ENCODE measurements around the gene LEPR. TPM values are rescaled to one million over a fixed set of nuclear protein-coding genes. Genes with fewer than 3 reads are reported as not detected.
"Not testable (repeated sequence)": the region's sequence is repeated elsewhere in the genome, so short reads cannot be mapped to it uniquely, and the experiment has no call there.

LEPR gene, protein sequence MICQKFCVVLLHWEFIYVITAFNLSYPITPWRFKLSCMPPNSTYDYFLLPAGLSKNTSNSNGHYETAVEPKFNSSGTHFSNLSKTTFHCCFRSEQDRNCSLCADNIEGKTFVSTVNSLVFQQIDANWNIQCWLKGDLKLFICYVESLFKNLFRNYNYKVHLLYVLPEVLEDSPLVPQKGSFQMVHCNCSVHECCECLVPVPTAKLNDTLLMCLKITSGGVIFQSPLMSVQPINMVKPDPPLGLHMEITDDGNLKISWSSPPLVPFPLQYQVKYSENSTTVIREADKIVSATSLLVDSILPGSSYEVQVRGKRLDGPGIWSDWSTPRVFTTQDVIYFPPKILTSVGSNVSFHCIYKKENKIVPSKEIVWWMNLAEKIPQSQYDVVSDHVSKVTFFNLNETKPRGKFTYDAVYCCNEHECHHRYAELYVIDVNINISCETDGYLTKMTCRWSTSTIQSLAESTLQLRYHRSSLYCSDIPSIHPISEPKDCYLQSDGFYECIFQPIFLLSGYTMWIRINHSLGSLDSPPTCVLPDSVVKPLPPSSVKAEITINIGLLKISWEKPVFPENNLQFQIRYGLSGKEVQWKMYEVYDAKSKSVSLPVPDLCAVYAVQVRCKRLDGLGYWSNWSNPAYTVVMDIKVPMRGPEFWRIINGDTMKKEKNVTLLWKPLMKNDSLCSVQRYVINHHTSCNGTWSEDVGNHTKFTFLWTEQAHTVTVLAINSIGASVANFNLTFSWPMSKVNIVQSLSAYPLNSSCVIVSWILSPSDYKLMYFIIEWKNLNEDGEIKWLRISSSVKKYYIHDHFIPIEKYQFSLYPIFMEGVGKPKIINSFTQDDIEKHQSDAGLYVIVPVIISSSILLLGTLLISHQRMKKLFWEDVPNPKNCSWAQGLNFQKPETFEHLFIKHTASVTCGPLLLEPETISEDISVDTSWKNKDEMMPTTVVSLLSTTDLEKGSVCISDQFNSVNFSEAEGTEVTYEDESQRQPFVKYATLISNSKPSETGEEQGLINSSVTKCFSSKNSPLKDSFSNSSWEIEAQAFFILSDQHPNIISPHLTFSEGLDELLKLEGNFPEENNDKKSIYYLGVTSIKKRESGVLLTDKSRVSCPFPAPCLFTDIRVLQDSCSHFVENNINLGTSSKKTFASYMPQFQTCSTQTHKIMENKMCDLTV
- polyA plus RNA-seq (2012; ENCODE audit: insufficient read depth, insufficient read length) = 0.86 TPM

- H3K4me3 ChIP-seq (ENCODE audit: low read length) = peak within 1 kb of the TSS; percentile 86
- DNase-seq (ENCODE audit: low read depth, low spot score) = no peak
These were observed at the start of gene LEPR, which contains the start of gene LEPROT for GRCh38 chr1:65420590-65421350. TSS of gene LEPR (plus strand) at chr1:65420668. CDS start at chr1:65565566, 144,898 bp downstream. TSS of gene LEPROT (plus strand) at chr1:65420668. CDS start at chr1:65420725, 57 bp downstream.

GRCh38 chr1:65371544-65371943 is 48.9 kb upstream of the LEPR start:
- DNase-seq (ENCODE audit: low read depth, low spot score) = no peak
- H3K4me3 ChIP-seq (ENCODE audit: low read length) = no peak overlapping the region

DNA sequence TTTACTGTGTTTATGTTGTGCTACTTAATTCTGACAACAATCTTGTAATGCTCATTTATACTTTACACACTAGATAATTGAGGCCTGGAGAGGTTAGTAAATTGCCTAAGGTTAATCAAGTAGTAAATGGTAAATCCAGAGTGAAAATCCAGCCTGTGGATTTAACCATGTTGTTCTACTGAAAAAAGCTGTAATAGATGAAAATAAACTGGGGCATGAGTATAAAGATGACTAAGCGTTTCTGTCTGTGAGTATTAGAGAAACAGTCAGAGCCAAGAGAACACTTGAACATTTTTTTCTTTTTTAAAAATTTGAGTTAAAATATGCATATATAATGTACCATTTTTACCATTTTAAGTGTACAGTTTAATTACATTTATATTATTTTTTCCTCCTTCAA is 47.9 kb upstream of the LEPR start:
- H3K4me3 ChIP-seq (ENCODE audit: low read length) = no peak overlapping the region
- no peak for DNase-seq (ENCODE audit: low read depth, low spot score)

DNA sequence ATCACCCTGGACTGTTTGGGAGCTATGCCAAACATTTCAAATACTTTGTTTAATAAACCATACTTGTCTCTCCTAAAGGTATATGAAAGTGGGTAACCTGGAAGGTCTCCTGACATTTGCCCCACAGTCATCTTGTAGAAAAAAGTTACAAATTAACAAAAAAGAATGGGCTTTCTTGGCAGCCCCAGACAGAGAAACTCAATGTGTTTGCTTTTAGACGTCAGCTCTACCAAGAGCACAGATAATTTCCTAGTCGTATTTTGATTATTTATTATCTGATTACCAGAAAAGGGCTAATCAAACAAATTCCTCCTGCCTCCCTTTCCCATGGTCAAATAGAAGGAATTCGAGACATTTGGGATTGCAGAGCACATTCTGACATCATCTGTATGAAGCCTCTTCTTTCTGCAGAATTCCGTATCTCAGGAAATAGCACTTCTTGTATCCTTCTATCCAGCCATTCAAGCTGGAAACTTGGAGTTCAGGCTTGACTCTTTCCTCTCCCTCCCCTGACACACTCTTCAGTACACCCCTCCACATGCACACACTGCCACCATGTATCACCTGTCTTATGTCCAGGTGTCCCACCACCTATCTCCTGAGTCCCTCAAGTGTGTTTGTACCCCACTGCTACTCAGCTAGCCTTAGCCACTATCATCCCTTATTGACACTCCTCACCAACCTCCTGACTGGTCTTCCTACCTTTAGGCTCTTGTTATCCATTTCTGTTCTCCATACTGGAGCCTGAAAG is 42.8 kb upstream of the LEPR start:
- no peak overlapping the region for H3K4me3 ChIP-seq (ENCODE audit: low read length)
- no peak for DNase-seq (ENCODE audit: low read depth, low spot score)

GRCh38 chr1:65378247-65378946 is 42.1 kb upstream of the LEPR start:
- no peak overlapping the region for H3K4me3 ChIP-seq (ENCODE audit: low read length)

GRCh38 chr1:65384426-65384825 is 36.0 kb upstream of the LEPR start:
- H3K4me3 ChIP-seq (ENCODE audit: low read length); DNase-seq (ENCODE audit: low read depth, low spot score): not testable (repeated sequence)

More at GRCh38 chr1:65378247-65378946, 42.1 kb upstream of the LEPR start:
- no peak for DNase-seq (ENCODE audit: low read depth, low spot score)

- H3K4me3 ChIP-seq (ENCODE audit: low read length) = no peak overlapping the region
- no peak for DNase-seq (ENCODE audit: low read depth, low spot score)
These were observed 34.0 kb upstream of the LEPR start for GRCh38 chr1:65386439-65386838.

DNA sequence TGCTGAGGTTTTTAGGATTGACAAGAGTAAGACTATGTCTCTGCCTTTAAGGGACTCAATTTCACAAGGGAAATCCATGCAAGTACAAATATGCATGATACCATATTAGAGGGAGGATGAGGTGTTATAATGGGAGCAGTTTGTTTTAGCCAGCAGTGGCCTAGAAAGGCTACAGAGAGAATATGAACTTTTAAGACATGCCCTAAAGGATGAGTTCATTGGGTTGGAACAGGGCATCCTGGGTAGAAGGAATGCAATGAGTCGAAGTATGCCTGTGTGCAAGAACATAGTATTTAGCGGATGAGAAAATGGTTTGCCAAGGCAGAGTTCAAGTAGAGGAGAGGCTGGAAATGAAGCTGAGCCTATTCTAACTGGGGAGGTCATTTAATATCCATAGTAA is 32.6 kb upstream of the LEPR start:
- H3K4me3 ChIP-seq (ENCODE audit: low read length) = no peak overlapping the region
- no peak for DNase-seq (ENCODE audit: low read depth, low spot score)

GRCh38 chr1:65388908-65389695 is 31.4 kb upstream of the LEPR start:
- no peak overlapping the region for H3K4me3 ChIP-seq (ENCODE audit: low read length)
- no peak for DNase-seq (ENCODE audit: low read depth, low spot score)

DNA sequence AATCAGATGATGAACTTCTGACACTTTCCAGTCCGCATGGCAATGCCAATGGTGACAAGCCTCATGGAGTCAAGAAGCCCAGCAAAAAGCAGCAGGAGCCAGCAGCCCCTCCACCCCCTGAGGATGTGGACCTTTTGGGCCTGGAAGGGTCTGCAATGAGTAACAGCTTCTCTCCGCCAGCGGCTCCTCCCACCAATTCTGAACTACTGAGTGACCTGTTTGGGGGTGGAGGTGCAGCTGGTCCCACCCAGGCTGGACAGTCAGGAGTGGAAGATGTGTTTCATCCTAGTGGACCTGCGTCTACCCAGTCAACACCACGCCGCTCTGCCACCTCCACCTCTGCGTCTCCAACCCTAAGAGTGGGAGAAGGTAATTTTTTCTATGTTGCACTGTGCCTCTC is 28.0 kb upstream of the LEPR start:
- DNase-seq (ENCODE audit: low read depth, low spot score) = no peak

DNA sequence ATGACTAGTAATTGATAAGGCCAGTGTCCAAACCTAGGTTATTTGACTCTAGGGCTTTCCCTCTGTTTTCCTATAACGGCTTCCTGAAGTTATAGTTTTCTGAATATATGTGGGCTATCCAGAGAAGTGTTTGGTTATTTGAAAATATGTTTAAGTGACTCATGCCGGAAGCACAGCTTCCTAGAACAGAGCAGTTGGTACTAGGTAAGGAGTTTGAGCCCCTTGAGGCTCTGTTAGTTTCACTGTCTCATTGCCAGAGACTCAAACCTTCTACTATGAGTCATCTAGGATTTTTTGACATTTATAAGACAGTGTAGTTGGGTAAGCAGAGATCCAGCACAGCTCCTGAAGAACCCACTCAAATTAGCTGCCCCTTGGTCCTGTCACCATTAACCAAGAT is 27.1 kb upstream of the LEPR start:
- no peak for DNase-seq (ENCODE audit: low read depth, low spot score)

More for the DNA sequence above, 28.0 kb upstream of the LEPR start:
- H3K4me3 ChIP-seq (ENCODE audit: low read length) = no peak overlapping the region

DNA sequence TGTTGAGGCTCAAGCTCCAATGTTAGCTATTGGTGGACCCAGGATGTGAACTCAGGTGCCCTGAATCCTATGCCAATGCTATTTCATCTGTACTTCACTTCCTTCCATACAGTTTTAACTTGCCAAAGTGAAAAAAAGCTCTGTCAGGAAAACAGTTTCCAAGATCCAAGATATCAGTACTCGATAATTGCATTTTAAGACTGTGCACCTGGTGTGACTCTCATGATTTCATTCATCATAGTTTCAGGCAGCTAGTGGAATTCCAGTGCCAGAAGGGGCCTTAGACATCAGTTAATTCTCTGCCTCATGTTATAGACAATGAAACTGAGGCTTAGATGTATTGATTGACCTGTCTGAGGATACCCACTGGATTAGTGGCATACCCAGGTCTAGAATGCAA is 26.5 kb upstream of the LEPR start:
- H3K4me3 ChIP-seq (ENCODE audit: low read length) = no peak overlapping the region
- no peak for DNase-seq (ENCODE audit: low read depth, low spot score)

More for the DNA sequence above, 27.1 kb upstream of the LEPR start:
- H3K4me3 ChIP-seq (ENCODE audit: low read length) = no peak overlapping the region

- DNase-seq (ENCODE audit: low read depth, low spot score) = no peak
- no peak overlapping the region for H3K4me3 ChIP-seq (ENCODE audit: low read length)
These were observed 24.4 kb upstream of the LEPR start for GRCh38 chr1:65395887-65396612.

- no peak overlapping the region for H3K4me3 ChIP-seq (ENCODE audit: low read length)
- DNase-seq (ENCODE audit: low read depth, low spot score) = no peak
These were observed 22.4 kb upstream of the LEPR start for GRCh38 chr1:65398083-65398482.

- H3K4me3 ChIP-seq (ENCODE audit: low read length) = no peak overlapping the region
- DNase-seq (ENCODE audit: low read depth, low spot score) = no peak
These were observed 21.5 kb upstream of the LEPR start for GRCh38 chr1:65399003-65399402.

DNA sequence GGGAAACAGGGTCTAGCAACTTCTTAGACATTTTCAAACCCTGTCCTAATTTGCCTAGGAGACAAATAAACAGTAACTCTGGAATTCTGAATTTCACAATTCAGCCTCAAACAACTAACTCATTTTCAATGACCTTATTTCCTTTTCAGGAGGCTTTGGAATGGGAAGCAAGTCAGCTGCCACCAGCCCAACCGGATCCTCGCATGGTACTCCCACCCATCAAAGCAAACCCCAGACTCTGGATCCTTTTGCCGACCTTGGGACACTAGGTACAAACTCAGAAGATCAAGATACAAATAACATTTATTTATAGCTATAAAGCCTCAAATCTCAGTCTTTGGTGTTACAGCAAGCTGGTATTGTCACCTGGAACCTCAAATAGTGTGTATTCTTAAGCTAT is 18.9 kb upstream of the LEPR start:
- DNase-seq (ENCODE audit: low read depth, low spot score) = no peak
- no peak overlapping the region for H3K4me3 ChIP-seq (ENCODE audit: low read length)

All from Jurkat, Clone E6-1 (cell line).